Activated CD4-positive, alpha-beta T cell treated with anti-CD3 and anti-CD28 coated beads, Interleukin-2, amount 10 ng/mL, durations not matched to agents 24 days and 14 days (primary cell): ENCODE measurements around the gene CNOT6. TPM values are rescaled to one million over a fixed set of nuclear protein-coding genes. Genes with fewer than 3 reads are reported as not detected.
A peak's percentile ranks its signal among the peaks of the same experiment; 100 is the strongest.
"Not testable (repeated sequence)": the region's sequence is repeated elsewhere in the genome, so short reads cannot be mapped to it uniquely, and the experiment has no call there.

Experiments used
- DNase-seq: peaks from one replicate; pipeline ENCODE4 v3.0.0; 2022
- H3K27ac Mint-ChIP-seq: one replicate; pipeline ENCODE4 v1.8.0; 2022; ENCODE audit warnings: mild to moderate bottlenecking, mixed read lengths
- H3K27me3 Mint-ChIP-seq: one replicate; pipeline ENCODE4 v1.8.0; 2022; ENCODE audit warnings: mixed read lengths
- H3K36me3 Mint-ChIP-seq: one replicate; pipeline ENCODE4 v1.8.0; 2022; ENCODE audit warnings: low read depth, mild to moderate bottlenecking, mixed read lengths
- H3K4me1 Mint-ChIP-seq: one replicate; pipeline ENCODE4 v1.8.0; 2021; ENCODE audit warnings: mixed read lengths
- H3K4me3 Mint-ChIP-seq: one replicate; pipeline ENCODE4 v1.8.0; 2022; ENCODE audit warnings: mild to moderate bottlenecking, moderate library complexity, mixed read lengths
- H3K9me3 Mint-ChIP-seq: one replicate; pipeline ENCODE4 v1.8.0; 2021; ENCODE audit warnings: mixed read lengths
- intact Hi-C: fragments of 100-400 bp; cut with micrococcal nuclease; formaldehyde crosslinking; loops from one replicate; pipeline ENCODE4 v1.15.1; 2023
- total RNA-seq: library from RNA; stranded (reverse); gene quantifications from 2 replicates; pipeline ENCODE4 v1.2.3, GENCODE V29; 2022

Gene CNOT6
- total RNA-seq, 1 donor from 2014 or later: 45.3 TPM

DNA sequence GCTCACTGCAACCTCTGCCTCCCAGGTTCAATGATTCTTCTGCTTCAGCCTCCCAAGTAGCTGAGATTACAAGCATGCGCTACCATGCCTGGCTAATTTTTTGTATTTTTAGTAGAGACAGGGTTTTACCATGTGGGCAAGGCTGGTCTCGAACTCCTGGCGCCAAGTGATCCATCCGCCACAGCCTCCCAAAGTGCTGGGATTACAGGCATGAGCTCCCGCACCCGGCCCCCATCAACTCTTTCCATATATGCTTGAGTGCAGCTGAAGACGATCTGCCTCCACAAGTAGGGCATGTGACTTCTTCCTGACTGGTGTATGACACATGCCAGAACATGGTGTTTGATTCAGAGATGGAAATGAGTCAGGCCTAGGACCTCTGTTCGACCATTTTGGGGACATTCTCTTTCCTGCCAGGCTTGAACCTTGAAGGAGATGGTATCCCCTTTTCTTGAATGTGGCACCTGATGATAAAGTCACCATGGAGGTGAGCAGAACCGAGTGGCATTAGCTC lies 7.5 kb upstream of the CNOT6 start:
- intact Hi-C loops: no loop called here
- Mint-ChIP-seq H3K27ac (no peak overlapping the region), H3K27me3 (no peaks in the 10 kb centered on the region), H3K4me3 (no peak overlapping the region), H3K9me3 (no peaks in the 10 kb centered on the region), H3K36me3 (no peaks in the 10 kb centered on the region), H3K4me1 (no peaks in the 10 kb centered on the region)
- DNase-seq: no peak

DNA sequence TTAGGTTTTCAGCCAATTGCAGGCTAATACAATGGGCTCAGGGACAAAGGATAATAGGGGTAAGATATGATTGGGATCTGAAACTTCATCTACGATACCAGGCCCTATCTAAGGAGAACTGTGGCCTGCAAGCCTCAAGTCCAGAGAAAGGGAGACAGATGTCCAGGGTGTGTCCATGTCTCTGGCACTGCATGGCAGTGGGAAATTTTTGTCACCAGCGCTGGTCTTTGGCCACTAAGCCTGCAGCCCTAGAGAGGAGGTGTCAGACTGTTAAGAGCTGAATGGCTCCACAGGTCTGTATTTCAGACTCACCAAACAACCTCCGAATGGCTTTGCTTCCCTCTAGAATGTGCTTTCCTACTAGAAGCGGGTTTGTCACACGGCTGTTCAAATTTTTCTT lies 6.6 kb upstream of the CNOT6 start:
- H3K9me3 Mint-ChIP-seq: no peaks in the 10 kb centered on the region
- H3K4me1 Mint-ChIP-seq: peaks cover 3% of the 10 kb centered on the region
- intact Hi-C loops: no loop called here
- DNase-seq: no peak
- H3K27ac Mint-ChIP-seq: no peak overlapping the region
- H3K4me3 Mint-ChIP-seq: no peak overlapping the region
- H3K36me3 Mint-ChIP-seq: no peaks in the 10 kb centered on the region
- H3K27me3 Mint-ChIP-seq: no peaks in the 10 kb centered on the region

DNA sequence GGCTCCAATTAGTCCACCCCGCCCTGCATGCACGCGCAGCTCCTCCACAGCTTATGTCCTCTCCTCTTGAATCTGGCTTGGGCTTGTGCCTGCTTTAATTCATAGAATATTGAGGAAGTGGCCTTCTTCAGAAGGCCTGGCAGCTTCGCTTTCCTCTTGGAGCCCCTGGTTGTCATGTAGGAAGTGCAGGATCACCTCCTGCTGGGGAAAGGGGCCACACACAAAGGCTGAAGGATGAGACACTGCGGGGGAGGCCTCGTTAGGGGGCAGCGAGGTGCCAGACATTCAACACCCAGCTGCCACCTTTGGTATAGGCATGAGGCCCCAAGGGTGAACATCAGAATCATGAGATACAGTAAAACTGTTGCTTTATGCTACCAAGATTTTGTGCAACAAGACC lies 2.7 kb upstream of the CNOT6 start:
- no peaks in the 10 kb centered on the region for H3K9me3 Mint-ChIP-seq
- H3K4me1 Mint-ChIP-seq: peaks cover 22% of the 10 kb centered on the region
- intact Hi-C loops: loop anchor here (10.0 kb wide), 1 partner anchor 313 kb away; the partner anchor contains the start of gene MGAT1
- peaks cover 10% of the 10 kb centered on the region for H3K36me3 Mint-ChIP-seq
- H3K4me3 Mint-ChIP-seq: no peak overlapping the region
- no peak overlapping the region for H3K27ac Mint-ChIP-seq
- no peaks in the 10 kb centered on the region for H3K27me3 Mint-ChIP-seq
- no peak for DNase-seq

DNA sequence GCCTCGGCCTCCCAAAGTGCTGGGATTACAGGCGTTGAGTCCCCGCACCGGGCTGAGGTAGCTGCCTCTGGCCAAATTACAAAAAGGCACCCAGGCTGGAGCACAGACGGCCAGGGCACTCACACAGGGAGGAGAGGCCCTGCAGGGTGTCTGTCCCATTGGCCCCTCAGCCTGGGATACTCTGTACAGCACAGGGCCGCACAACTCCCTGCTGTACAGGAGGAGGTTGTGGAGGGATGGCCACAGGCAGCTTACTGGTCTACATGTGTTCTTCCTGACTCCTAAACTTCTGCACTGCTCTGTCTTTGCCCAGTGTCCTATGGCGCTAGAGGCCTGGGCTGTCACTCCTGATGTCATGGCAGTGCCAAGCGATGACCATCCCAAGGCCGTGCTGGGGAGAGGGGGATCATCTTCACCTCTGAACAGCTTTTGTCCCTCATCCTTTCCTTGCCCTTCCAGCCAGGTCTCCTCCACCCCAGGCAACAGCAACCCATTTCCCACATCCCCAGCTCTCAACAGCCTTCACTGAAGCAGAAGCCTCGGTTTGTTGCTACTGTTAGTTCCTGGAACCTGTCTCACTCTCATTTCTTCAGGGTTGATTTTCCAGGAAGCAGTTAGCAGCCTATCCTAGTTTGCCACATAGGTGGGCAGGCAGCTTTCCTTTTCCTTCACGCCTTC lies 1.8 kb upstream of the CNOT6 start:
- no peak for DNase-seq
- H3K27ac Mint-ChIP-seq: peak overlapping the region; percentile 91
- peaks cover 10% of the 10 kb centered on the region for H3K36me3 Mint-ChIP-seq
- intact Hi-C loops: loop anchor here (10.0 kb wide), 1 partner anchor 312 kb away; the partner anchor contains the start of gene MGAT1
- no peaks in the 10 kb centered on the region for H3K9me3 Mint-ChIP-seq
- H3K4me1 Mint-ChIP-seq: peaks cover 22% of the 10 kb centered on the region
- peak overlapping the region; percentile 11 for H3K4me3 Mint-ChIP-seq
- no peaks in the 10 kb centered on the region for H3K27me3 Mint-ChIP-seq

DNA sequence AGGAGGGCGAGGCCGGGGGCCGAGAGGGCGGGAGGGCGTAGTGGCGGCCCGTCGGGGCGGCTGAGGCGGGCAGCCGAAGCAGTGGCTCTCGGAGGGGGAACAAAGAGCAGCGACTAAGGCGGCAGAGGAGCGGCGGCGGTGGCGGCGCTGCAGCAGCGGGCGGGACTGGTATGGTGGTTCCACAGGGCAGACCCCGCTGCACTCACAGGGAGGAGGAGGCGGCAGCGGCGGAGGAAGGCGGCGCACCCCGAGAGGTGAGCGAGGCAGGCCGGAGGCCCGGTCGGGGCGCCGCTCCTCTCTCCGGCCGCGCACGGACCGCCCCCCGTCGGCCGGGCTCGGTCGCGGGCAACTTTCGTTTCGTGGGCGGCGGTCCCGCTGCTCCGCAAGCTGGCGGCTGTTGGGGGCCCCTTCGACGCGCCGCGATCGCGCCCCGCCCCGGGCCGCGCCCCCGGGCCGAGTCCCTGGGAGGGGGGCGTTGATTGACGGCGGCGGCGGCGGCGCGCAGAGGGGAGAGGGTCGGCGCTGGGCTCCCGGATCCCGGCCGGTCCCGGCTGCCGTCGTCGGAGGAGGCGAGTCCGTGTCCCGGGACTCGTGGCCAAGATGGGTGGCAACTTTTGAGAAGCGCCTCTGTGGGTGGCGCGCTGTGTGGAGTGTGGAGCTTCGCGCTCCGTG lies 467 bp downstream of the CNOT6 start:
- intact Hi-C loops: loop anchor here (10.0 kb wide), 1 partner anchor 310 kb away; the partner anchor contains the start of gene MGAT1
- H3K9me3 Mint-ChIP-seq: no peaks in the 10 kb centered on the region
- H3K27me3 Mint-ChIP-seq: no peaks in the 10 kb centered on the region
- peak; percentile 90 for DNase-seq
- peak overlapping the region; percentile 89 for H3K4me3 Mint-ChIP-seq
- peak overlapping the region; percentile 90 for H3K27ac Mint-ChIP-seq
- H3K4me1 Mint-ChIP-seq: peaks cover 33% of the 10 kb centered on the region
- H3K36me3 Mint-ChIP-seq: peaks cover 15% of the 10 kb centered on the region

DNA sequence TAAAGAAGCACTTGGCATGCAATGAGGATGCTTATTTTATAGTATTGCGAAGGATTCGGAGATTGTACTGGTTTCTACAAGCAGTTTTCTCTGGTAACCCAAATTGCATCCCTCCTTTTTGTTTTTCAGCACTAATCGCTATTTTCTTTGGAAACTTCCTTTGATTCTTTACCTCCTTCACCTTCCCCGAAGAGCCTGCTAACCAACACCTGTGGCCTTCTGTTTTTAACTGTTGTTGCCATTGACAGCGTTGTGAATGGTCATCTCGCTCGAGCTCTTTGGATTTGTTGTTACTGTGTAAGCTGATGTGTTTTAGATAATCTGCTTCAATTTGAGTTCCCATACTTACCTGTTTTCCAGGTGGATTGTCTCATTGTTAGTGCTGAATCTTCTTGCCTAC lies 1.1 kb downstream of the CNOT6 start:
- Mint-ChIP-seq H3K4me1 (peaks cover 34% of the 10 kb centered on the region), H3K36me3 (peaks cover 15% of the 10 kb centered on the region), H3K27ac (peak overlapping the region; percentile 69), H3K4me3 (peak overlapping the region; percentile 84), H3K9me3 (no peaks in the 10 kb centered on the region), H3K27me3 (no peaks in the 10 kb centered on the region)
- intact Hi-C loops: loop anchor here (10.0 kb wide), 1 partner anchor 310 kb away; the partner anchor contains the start of gene MGAT1
- peak; percentile 55 for DNase-seq

DNA sequence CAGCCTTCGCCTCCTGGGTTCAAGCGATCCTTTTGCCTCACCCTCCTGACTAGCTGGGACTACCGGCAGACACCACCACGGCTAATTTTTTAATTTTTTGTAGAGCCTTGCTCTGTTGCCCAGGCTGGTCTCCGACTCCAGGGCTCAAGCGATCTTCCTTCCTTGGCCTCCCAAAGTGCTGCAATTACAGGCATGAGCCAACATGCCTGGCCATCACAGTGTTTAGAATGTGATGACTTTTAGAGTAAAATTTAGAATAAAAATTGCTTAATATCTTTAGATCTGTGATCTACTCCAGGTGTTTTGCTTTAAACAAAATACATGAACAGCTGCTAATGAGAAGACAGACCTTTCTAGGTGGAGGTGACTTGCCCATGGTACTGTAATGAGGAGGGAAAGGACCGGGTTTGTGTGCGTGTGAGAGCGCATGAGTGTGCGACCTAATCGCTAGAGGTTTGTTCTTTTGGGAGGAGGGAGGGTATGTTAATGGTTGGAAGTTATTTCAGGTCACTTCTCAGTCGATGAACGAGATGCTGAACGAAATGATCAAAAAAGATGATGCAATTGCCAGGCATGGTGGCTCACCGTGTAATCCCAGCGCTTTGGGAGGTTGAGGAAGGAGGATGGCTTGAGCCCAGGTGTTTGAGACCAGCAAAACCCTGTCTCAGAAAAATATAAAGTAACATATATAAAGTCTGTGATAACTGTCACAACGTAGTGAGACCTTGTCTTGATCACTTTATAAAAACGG lies 2.0 kb downstream of the CNOT6 start:
- H3K27me3 Mint-ChIP-seq: no peaks in the 10 kb centered on the region
- no peaks in the 10 kb centered on the region for H3K9me3 Mint-ChIP-seq
- H3K4me3 Mint-ChIP-seq: peak overlapping the region; percentile 60
- peaks cover 15% of the 10 kb centered on the region for H3K36me3 Mint-ChIP-seq
- intact Hi-C loops: loop anchor here (10.0 kb wide), 1 partner anchor 309 kb away; the partner anchor contains the start of gene MGAT1
- no peak for DNase-seq
- H3K4me1 Mint-ChIP-seq: peaks cover 34% of the 10 kb centered on the region
- peak overlapping the region; percentile 73 for H3K27ac Mint-ChIP-seq

DNA sequence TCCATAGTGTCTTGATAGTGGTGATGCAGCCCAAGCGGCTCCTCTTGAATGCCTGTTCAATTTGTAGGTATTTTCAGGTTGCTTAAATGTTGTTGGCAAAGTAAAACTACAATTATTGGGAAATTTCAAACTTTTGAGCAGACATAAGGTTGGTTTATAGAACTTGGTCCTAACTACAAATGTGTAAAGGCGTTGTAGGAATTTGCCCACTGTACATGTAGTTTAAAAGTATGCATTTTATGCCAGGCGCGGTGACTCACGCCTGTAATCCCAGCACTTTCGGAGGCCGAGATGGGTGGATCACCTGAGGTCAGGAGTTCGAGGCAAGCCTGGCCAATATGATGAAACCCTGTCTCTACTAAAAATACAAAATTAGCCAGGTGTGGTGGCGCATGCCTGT lies 2.6 kb downstream of the CNOT6 start:
- H3K27ac Mint-ChIP-seq, H3K4me3 Mint-ChIP-seq, H3K9me3 Mint-ChIP-seq, H3K27me3 Mint-ChIP-seq, DNase-seq: not testable (repeated sequence)
- H3K4me1 Mint-ChIP-seq: peaks cover 34% of the 10 kb centered on the region
- intact Hi-C loops: loop anchor here (10.0 kb wide), 1 partner anchor 308 kb away; the partner anchor contains the start of gene MGAT1
- H3K36me3 Mint-ChIP-seq: peaks cover 15% of the 10 kb centered on the region

DNA sequence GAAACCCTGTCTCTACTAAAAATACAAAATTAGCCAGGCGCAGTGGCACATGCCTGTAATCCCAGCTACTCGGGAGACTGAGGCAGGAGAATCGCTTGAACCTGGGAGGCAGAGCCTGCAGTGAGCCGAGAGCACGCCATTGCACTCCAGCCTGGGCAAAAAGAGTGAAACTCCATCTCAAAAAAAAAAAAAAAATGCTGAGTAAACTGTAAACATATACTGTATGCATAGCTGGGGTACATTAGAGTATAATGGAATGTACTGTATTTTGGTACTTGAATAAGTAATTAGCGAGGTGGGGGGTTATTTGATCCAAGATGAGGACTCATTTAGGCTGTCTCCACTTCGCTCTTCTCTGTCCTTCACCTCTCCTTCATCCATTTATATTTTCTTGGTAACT lies 3.7 kb downstream of the CNOT6 start:
- peaks cover 18% of the 10 kb centered on the region for H3K36me3 Mint-ChIP-seq
- not testable (repeated sequence) for DNase-seq, H3K9me3 Mint-ChIP-seq, H3K4me3 Mint-ChIP-seq, H3K27me3 Mint-ChIP-seq, H3K27ac Mint-ChIP-seq
- H3K4me1 Mint-ChIP-seq: peaks cover 30% of the 10 kb centered on the region
- intact Hi-C loops: loop anchor here (10.0 kb wide), 1 partner anchor 307 kb away; the partner anchor contains the start of gene MGAT1

DNA sequence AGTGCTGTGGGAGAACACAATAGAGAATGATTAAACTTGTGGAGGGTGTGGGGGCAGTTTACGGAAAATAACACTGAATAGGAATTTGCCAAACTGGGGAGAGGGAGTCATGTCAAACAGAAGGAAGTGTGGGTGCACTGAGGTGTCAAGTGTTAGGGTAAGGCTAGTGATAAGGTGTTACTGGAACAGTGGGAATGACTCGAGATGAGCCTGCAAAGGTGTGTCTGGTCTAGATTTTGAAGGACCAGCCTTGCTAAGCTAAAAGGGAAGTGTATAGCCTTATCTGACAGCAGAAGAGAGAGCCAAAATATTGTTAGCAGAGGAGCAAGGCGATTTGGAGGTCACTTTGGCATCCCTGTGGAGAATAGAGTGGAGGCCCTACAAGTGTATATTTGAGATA lies 4.2 kb downstream of the CNOT6 start:
- H3K9me3 Mint-ChIP-seq: no peaks in the 10 kb centered on the region
- DNase-seq: no peak
- H3K4me1 Mint-ChIP-seq: peaks cover 26% of the 10 kb centered on the region
- H3K4me3 Mint-ChIP-seq: no peak overlapping the region
- no peak overlapping the region for H3K27ac Mint-ChIP-seq
- intact Hi-C loops: loop anchor here (10.0 kb wide), 1 partner anchor 306 kb away; the partner anchor contains the start of gene MGAT1
- no peaks in the 10 kb centered on the region for H3K27me3 Mint-ChIP-seq
- peaks cover 17% of the 10 kb centered on the region for H3K36me3 Mint-ChIP-seq

DNA sequence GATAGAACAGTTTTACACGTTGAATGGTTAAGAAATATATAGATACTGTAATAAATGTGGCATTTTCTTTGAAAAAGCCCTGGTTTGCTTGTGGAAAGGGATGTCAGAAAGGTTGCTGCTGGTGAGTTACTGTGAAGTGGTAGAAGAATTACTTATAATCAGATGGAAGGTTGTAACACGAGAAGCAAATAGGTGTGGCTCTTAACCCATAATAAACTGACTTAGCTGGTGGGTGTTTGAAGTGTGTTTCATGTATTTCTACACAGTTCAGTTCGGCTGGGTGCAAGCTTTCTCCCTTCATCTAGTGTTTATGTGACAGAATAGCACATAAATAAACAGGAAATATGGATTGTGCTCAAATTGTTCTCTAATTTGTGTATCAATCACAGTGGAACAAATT lies 5.5 kb downstream of the CNOT6 start:
- intact Hi-C loops: loop anchor here (10.0 kb wide), 1 partner anchor 305 kb away; the partner anchor contains the start of gene MGAT1

DNA sequence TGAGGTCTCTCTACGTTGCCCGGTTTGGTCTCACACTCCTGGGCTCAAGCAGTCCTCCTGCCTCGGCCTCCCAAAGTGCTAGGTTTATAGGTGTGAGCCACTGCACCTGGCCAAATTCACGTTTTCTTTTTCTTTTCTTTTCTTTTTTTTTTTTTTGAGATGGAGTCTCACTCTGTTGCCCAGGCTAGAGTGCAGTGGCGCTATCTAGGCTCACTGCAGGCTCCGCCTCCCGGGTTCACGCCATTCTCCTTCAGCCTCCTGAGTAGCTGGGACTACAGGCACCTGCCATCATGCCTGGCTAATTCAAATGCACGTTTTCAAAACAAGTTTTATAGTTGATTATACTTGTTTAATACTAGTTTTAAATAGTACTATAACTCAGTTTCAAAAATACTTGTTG lies 6.1 kb downstream of the CNOT6 start:
- H3K4me1 Mint-ChIP-seq: peaks cover 20% of the 10 kb centered on the region

More for the DNA sequence above, 5.5 kb downstream of the CNOT6 start:
- H3K9me3 Mint-ChIP-seq: no peaks in the 10 kb centered on the region
- H3K27ac Mint-ChIP-seq: no peak overlapping the region
- no peak for DNase-seq
- peaks cover 22% of the 10 kb centered on the region for H3K4me1 Mint-ChIP-seq
- H3K4me3 Mint-ChIP-seq: no peak overlapping the region
- H3K27me3 Mint-ChIP-seq: no peaks in the 10 kb centered on the region
- H3K36me3 Mint-ChIP-seq: peaks cover 18% of the 10 kb centered on the region

DNA sequence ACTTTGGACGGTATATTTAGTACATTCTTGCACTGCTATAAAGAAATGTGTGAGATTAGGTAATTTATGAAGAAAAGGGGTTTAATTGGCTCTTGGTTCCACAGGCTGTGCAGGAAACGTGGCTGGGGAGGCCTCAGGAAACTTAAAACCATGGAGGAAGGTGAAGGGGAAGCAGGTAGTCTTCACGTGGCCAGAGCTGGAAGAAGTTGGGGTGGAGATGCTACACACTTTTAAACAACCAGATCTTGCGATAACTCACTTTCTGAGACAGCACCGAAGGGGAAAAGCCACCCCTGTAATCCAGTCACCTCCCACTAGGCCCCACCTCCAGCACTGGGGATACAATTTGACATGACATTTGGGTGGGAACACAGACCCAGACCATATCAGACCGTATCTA lies 13.5 kb downstream of the CNOT6 start:
- peaks cover 24% of the 10 kb centered on the region for H3K36me3 Mint-ChIP-seq
- intact Hi-C loops: no loop called here

More for the DNA sequence above, 6.1 kb downstream of the CNOT6 start:
- intact Hi-C loops, DNase-seq, H3K9me3 Mint-ChIP-seq, H3K4me3 Mint-ChIP-seq, H3K27ac Mint-ChIP-seq, H3K27me3 Mint-ChIP-seq: not testable (repeated sequence)
- H3K36me3 Mint-ChIP-seq: peaks cover 18% of the 10 kb centered on the region

More for the DNA sequence above, 13.5 kb downstream of the CNOT6 start:
- H3K4me3 Mint-ChIP-seq: no peak overlapping the region
- H3K4me1 Mint-ChIP-seq: peaks cover 17% of the 10 kb centered on the region
- DNase-seq: no peak
- H3K27ac Mint-ChIP-seq: no peak overlapping the region
- H3K9me3 Mint-ChIP-seq: no peaks in the 10 kb centered on the region
- H3K27me3 Mint-ChIP-seq: no peaks in the 10 kb centered on the region
